SH-SY5Y (cell line): ENCODE measurements around the gene ROR2.

Experiments used
- GATA2 ChIP-seq: IDR thresholded peaks from 2 replicates; pipeline ENCODE4 v1.6.1; 2011; ENCODE audit warnings: mild to moderate bottlenecking, low read depth, low read length
- GATA3 ChIP-seq: IDR thresholded peaks from 2 replicates; pipeline ENCODE4 v1.6.1; 2011; ENCODE audit warnings: low read depth, mild to moderate bottlenecking, low read length, moderate library complexity

DNA sequence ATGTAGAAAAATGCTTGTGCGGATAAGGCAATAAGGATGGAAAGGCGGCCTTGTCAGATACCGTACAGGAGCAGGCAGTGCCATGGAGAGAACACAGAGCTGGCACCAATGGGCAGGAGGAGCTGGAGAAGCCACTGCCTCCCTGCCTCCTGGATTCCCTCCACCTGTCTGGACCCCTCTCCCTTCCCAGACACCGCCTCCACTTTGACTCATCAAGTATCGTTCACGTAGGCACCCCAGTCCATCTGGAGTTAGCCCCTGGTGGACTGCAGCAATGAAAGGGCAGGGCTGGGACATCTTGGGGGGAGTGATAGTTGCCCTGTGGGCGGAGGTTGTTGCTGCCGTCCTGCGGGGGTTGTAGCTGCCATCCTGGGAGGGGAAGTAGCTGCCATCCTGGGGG, 232.0 kb downstream of the ROR2 start:
- TF ChIP-seq GATA2: no peak
- TF ChIP-seq GATA3: no peak
